Measurements from ENCODE around the gene THSD4. TPM values are rescaled to one million over a fixed set of nuclear protein-coding genes. Genes with fewer than 3 reads are reported as not detected.

Gene THSD4
- total RNA-seq, 6 experiments from 2014 or later = 5.2 to 21.8 (median 13.7) TPM

DNA sequence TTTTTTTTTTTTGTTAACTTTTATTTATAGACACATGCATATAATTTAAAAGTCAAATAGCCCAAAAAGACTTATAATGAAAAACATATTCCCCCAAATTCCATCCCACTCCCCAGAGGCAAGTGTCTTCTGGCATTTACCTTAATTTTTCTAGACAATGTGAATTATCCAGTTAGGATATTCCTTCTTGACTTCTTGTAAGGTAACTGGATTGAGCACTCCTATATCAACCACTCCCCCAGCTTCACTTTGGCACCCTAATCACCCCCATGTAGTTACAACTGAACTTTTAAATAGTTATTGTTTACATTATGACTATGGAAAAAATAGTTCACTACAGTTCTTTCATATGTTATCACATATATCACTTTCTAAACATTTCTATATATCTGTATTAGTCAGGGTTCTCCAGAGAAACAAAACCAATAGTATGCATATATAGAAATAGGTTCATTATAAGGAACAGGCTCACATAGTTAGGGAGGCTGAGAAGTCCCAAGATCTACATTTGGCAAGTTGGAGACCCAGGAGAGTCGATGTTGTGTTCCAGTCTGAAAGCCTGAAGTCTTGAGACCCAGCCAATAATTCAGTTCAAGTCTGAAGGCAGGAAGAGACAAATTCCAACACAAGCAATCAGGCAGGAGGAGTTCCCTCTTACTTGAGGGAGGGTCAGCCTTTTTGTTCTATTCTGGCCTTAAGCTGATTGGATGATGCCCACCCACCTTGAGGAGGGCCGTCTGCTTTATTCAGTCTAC is 175.8 kb downstream of the THSD4 start:
- Histone ChIP-seq H3K9me3 (no peaks in the 10 kb centered on the region), H3K4me1 (peaks cover 0 to 31% (median 13%) of the 10 kb centered on the region in 4 donors), H3K27ac (no peak overlapping the region), H3K4me3 (no peak overlapping the region), H3K36me3 (no peaks in the 10 kb centered on the region), H3K27me3 (no peaks in the 10 kb centered on the region)
- no peak for ATAC-seq
- no peak for DNase-seq
- intact Hi-C loops (cut with DNase I) = no loop called here
- WGBS (ENCODE audit: insufficient coverage, low coverage, low lambda C conversion rate, missing lambda C conversion rate) = 70% methylated on average over 1 of the region's 2 CpGs
- no peak for TF ChIP-seq POLR2A (IDR thresholded peaks at IDR 0.05)
- TF ChIP-seq, protein P1, sequence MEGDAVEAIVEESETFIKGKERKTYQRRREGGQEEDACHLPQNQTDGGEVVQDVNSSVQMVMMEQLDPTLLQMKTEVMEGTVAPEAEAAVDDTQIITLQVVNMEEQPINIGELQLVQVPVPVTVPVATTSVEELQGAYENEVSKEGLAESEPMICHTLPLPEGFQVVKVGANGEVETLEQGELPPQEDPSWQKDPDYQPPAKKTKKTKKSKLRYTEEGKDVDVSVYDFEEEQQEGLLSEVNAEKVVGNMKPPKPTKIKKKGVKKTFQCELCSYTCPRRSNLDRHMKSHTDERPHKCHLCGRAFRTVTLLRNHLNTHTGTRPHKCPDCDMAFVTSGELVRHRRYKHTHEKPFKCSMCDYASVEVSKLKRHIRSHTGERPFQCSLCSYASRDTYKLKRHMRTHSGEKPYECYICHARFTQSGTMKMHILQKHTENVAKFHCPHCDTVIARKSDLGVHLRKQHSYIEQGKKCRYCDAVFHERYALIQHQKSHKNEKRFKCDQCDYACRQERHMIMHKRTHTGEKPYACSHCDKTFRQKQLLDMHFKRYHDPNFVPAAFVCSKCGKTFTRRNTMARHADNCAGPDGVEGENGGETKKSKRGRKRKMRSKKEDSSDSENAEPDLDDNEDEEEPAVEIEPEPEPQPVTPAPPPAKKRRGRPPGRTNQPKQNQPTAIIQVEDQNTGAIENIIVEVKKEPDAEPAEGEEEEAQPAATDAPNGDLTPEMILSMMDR (IDR thresholded peaks at IDR 0.05) = no peak

DNA sequence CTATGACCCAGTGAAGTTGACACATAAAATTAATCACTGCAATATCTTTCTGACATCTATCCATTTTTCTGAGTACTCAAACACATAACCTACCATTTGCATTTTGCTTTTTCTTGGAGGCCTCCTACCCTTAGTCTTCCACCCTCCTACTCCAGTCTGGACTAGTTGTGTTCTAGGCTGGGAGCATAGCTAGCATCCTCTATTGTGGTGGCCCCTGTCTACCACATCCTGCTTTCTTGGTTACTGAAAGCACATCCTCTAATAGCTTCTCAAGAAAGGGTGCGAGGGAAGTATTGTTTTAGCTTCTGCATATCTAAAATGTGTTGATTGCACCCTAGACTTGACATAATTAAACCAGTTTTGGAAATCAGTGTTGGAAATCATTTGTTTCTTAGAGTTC is 176.5 kb downstream of the THSD4 start:
- intact Hi-C loops (cut with DNase I) = no loop called here
- H3K9me3 ChIP-seq = no peaks in the 10 kb centered on the region
- H3K27me3 ChIP-seq = no peaks in the 10 kb centered on the region
- H3K4me1 ChIP-seq = peaks cover 0 to 31% (median 13%) of the 10 kb centered on the region in 4 donors
- TF ChIP-seq, protein P1 (IDR thresholded peaks at IDR 0.05) = no peak
- no peak for TF ChIP-seq POLR2A (IDR thresholded peaks at IDR 0.05)
- no peak overlapping the region for H3K27ac ChIP-seq
- ATAC-seq = no peak
- no peak overlapping the region for H3K4me3 ChIP-seq
- no peaks in the 10 kb centered on the region for H3K36me3 ChIP-seq
- 44% methylated on average over 1 of the region's 1 CpG for WGBS (ENCODE audit: insufficient coverage, low coverage, low lambda C conversion rate, missing lambda C conversion rate)
- no peak for DNase-seq

DNA sequence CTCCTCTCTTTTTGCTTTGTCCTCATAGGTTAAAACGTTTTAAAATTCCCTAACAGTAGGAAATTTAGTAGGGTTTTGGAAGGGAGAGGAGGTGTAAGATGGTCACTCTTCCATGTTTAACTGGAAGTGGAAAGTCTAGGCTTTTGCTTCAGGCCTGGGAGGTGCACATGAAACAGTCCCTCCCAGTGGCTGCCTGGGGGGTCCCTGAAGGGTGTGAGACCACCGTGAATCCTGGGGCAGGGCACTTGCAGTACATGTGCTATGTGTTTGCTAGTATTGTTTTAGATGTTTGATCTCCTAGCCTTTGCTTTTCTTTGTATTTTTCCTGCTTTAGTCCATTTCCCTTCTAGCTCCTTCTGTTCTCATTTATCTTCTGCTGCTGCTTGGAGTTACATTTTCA is 178.5 kb downstream of the THSD4 start:
- Histone ChIP-seq H3K4me1 (peaks cover 0 to 26% (median 13%) of the 10 kb centered on the region in 4 donors), H3K27me3 (no peaks in the 10 kb centered on the region), H3K9me3 (no peaks in the 10 kb centered on the region), H3K27ac (peak overlapping the region in 2 of 3 donors; percentile 87), H3K4me3 (no peak overlapping the region), H3K36me3 (no peaks in the 10 kb centered on the region)
- TF ChIP-seq, protein P1 (IDR thresholded peaks at IDR 0.05) = no peak
- TF ChIP-seq POLR2A (IDR thresholded peaks at IDR 0.05) = no peak
- intact Hi-C loops (cut with DNase I) = no loop called here
- ATAC-seq = no peak
- DNase-seq = no peak
- WGBS (ENCODE audit: insufficient coverage, low coverage, low lambda C conversion rate, missing lambda C conversion rate) = 14% methylated on average over 2 of the region's 2 CpGs

DNA sequence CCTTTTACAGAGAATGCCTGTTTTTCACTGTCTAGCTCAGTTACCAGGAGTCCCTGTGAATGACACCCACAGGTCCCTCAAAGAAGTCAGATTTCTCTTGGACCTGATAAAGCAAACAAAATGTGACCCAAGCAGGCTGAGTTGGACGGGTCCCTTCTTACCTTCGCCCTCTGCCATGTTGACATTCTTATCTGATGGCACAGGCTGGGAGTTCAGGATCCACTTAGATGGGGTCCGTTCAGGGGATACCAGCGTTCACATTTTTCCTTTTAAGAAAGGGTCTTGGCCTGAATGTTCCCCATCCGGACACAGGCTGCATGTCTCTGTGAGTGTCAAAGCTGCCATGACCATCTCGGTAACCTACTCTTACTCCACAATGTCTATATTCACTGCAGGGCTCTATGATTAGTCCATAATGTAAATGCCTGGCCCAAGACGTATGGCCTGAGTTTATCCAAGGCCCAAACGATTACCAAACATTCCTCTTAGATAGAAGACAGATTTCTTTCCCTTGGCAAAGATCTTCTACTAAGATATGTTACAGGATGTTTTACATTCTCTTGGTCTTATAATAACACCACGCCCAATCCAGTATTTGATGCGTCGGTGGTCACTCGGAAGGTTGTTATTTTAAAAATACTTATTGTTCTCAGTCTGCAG is 179.1 kb downstream of the THSD4 start:
- Histone ChIP-seq H3K9me3 (no peaks in the 10 kb centered on the region), H3K4me3 (no peak overlapping the region), H3K4me1 (peaks cover 0 to 26% (median 13%) of the 10 kb centered on the region in 4 donors), H3K36me3 (no peaks in the 10 kb centered on the region), H3K27me3 (no peaks in the 10 kb centered on the region), H3K27ac (peak overlapping the region; percentile 47 to 87 (median 87))
- WGBS (ENCODE audit: insufficient coverage, low coverage, low lambda C conversion rate, missing lambda C conversion rate) = 52% methylated on average over 12 of the region's 12 CpGs
- ATAC-seq (peak; percentile 42 to 83 (median 78)), DNase-seq (peak in 2 of 3 donors; percentile 60 to 78)
- intact Hi-C loops (cut with DNase I) = no loop called here
- no peak for TF ChIP-seq POLR2A (IDR thresholded peaks at IDR 0.05)
- TF ChIP-seq, protein P1 (IDR thresholded peaks at IDR 0.05) = no peak
